HK-2 (cell line): ENCODE data around the gene FHIT.

Experiments
- DNase-seq: peaks from one replicate; pipeline ENCODE4 v3.0.0-alpha.2; 2018; ENCODE audit not compliant: unreplicated experiment

Gene FHIT

DNA sequence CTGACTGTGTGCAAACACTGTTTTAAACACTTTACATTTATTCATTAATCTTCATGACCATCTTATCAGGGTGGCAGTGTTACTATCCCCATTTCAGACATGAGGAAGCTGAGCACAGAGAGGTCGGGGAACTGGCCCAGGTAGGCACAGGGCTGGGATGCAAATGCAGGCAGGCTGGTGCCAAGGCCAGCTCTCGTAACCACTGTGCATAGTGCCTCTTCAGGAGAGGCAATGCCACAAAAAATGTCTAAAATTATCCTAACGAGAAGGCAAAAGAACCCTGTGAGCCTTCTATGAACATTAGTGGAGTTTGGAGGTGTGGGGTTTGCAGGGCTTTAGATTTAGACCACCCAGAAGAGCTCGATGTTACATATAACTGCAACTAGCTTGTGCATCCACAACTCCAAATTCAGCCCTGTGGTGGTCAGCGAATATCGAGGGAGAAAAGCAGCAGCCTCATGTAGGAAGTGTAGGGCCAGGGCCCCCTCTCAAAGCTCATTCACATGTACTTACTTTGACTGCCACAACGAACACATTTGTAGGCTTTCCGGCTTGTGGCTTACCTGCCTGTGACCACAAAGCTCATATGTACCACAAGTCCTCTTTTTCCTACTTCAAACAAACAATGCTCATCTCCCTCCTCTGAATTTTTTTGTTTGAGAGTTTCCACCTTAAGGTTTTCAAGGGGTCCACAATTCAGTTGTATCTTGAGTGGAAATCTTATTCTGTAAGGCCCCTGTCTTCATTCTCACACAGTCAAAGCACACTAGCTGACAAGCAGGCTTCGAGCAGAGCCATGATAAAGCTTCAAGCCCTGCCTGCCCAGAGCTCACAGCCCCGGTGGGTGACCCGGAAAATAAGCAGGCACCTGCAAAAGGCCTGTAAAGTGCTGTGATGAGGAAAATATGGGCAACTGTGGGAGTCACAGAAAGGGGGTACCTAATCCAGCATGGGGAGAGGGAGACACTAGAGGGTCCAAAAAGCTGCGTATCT, 1478.5 kb downstream of the FHIT start:
- DNase-seq: no peak

DNA sequence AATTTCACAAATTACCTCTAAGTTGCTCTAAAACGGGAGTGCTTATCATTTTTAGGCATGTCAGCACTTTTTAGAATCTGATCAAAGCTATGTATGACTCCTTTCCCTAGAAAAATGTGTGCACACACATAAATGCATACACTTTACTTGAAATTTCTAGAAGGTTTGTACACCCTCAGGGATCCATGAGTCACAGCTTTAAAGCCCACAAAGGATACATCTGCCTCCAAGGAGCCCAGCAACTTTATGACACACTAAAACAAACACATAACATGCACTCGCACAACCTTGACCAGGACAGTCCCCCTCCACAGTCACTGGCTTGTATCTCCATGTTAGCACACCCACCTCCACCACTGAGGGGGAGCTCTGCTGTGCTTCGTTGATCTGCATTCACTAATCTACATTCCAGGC, 1479.5 kb downstream of the FHIT start:
- DNase-seq: peak; percentile 3

- no peak for DNase-seq
Observed at GRCh38 chr3:59769127-59769750, 1482.0 kb downstream of the FHIT start.

GRCh38 chr3:59766200-59766872, 1484.9 kb downstream of the FHIT start:
- DNase-seq: no peak

DNA sequence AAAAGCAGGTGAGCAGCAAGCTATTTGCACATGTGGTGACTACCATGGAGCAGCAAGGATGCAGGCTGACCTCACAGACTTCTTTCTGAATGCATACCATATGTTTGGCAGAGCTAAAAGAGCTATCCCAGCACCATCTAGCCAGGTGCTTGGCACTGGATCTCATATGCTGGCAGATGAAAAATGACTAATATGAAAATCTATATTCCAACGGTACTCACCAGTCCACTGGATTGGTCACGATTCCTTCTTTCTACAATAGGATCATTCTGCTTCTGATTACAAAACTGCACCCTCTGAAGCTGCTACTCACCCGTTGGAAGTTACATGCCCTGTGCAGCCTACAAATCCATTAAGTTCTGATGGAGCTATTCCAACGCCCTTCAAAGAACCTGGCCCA, 1487.1 kb downstream of the FHIT start:
- no peak for DNase-seq

- no peak for DNase-seq
Observed at GRCh38 chr3:59762941-59763340, 1488.3 kb downstream of the FHIT start.

GRCh38 chr3:59759298-59760031, 1491.8 kb downstream of the FHIT start:
- no peak for DNase-seq

DNA sequence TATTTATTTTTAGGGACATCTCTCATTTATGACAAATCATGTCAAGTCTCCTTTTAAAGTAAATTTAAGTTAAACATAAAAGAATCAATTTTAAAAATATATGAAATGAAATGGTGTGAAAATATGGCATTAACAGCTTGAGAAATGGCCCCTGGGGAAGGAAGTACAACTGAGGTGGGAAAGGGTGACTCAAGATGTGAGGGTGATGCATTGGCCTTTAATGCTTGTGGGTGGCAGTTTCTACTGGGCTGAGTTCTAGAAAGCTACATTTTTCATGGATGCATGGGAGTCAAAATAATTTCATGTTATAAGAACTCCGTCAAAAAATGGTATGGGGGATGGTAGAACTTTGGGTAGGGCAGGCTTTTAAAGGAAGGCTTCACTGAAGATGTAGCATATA, 1492.6 kb downstream of the FHIT start:
- DNase-seq: no peak

- DNase-seq: no peak
Observed at GRCh38 chr3:59756934-59757333, 1494.3 kb downstream of the FHIT start.

- no peak for DNase-seq
Observed at GRCh38 chr3:59754456-59755129, 1496.7 kb downstream of the FHIT start.

- no peak for DNase-seq
Observed at GRCh38 chr3:59753808-59754450, 1497.3 kb downstream of the FHIT start.

DNA sequence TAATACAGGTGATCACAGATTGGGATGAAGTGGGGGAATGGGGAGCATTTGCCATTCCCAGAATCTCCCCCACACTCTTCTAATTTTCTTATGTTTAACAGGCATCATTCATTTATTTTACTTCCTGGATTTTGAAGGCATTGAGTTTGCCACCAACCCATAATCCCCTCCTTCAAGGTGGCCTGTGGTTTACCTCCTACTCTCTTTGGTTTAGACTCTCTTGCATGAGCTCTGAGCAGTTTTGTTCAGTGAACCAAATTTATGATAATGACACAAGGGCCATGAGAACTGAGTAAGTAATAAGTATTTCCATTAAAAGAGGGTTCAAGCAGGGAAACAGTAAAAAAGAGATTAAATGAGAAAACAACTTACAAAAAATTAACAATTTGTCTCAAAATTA, 1498.3 kb downstream of the FHIT start:
- DNase-seq: no peak

GRCh38 chr3:59751606-59752005, 1499.6 kb downstream of the FHIT start:
- DNase-seq: no peak

DNA sequence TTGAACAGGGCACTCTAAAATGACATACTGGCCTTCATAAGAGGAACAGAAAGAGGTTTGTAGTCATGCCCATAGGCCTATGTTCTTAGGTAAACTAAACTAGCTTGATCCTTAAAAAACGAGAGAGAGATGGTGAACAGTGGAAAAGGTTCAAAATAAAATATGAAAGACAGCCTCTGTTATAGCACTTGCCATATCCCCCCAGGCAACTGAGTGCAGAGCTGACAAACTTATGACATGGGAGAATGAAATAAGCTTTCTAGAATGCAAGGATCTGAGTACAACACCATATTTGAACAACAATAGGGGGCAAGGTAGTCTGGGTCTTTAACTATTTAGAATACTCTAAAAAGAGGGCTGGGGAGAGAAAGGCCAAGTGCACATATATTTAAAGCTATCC, 1500.9 kb downstream of the FHIT start:
- DNase-seq: no peak

GRCh38 chr3:59749291-59749690, 1502.0 kb downstream of the FHIT start:
- no peak for DNase-seq

DNA sequence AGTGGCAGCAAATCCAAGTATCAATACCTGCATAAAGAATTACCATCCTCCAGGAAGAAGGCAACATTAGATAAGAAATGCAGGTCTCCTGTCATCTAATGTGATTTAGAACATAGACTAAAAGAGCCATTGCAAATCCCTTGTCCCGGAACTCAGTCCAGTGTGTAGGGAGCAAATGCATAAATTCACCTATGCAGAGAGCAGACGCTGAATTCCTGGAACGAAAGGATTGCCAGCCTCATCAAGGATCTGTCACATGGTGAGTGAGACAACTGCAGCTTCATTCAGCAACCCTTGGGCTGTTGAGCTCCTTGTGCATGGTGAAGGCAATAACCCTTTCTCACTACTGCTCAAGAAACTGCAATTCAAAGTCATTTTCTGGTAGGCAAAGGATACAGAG, 1504.7 kb downstream of the FHIT start:
- no peak for DNase-seq

DNA sequence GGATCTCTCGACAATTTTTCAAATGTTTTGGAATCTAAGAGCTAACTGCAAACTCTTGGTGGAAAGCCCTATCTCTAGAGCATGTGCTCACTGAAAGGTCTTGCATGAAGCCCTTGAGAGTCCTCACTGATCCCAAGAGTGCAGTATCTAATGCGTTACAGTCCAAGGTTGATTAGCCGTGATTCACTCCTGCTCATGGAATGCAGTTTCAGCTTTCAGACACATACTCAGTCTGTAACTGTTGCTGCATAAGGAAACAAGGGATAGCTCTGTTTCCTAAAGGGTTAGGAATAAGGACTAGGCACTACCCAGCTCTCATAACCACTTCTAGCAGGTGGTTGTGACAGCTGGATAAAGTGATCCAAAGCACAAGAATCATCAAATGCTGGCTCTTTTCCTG, 1514.0 kb downstream of the FHIT start:
- no peak for DNase-seq

DNA sequence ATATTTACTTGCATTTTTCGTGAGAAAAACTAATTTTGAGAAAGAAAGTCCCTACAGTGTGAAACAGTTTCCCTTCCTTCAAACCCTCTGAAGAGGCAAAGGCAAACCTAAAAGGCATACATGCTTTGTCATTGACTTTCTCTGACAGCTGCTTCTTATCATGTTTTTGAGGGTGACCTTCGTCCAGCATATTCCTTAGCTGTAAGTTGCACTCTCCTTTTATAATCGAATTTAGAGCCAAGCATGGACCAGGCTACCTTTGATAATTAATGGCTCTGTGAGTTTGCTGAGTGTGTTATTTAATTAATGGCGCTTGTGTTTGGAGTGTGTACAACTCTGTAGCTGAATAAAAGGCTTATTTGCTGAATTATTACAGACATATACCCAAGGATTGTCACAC, 1517.2 kb downstream of the FHIT start:
- DNase-seq: no peak

GRCh38 chr3:59733041-59733809, 1518.0 kb downstream of the FHIT start:
- no peak for DNase-seq

DNA sequence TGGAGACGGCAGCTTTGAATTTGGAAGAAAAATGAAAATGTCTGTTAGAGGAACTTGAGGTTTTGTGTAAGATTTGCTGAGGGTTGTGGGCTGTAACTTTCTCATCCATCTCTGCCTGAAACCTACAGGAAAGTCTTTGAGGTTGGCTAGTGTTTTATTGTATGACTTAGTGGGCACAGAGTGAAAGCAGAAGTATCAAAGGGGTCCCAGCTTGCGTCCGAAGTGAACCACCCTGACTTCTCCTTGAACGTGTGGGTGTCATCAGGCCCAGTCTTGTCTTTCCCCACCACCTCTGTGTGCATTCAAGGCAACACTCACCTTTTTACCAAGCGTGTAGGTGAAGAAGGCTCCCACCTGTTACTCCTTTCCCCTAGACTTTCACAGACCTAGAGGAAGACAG, 1519.3 kb downstream of the FHIT start:
- no peak for DNase-seq
